Omental fat pad (tissue), 4 donors: ENCODE measurements around the gene FGGY. TPM values are rescaled to one million over a fixed set of nuclear protein-coding genes. Genes with fewer than 3 reads are reported as not detected.

Source experiments
- ATAC-seq: fragments of 150-250 bp; one replicate; pipeline ENCODE4 v1.9.1; 2016; ENCODE audit warnings: mild to moderate bottlenecking, moderate library complexity; ENCODE audit not compliant: low FRiP score
- DNase-seq: peaks from one replicate; pipeline ENCODE4 v3.0.0-alpha.2; 2019; ENCODE audit warnings: low spot score
- total RNA-seq, 4 donors: library from RNA; depleted of rRNA; stranded (reverse); fragments of >200 nt; gene quantifications; one replicate each; pipeline ENCODE4 v1.1.0, GENCODE V29; 2016
- TF ChIP-seq, protein P1 (sequence below), 3 donors: fragments of 450-650 bp; IDR thresholded peaks; one replicate each; pipeline ENCODE4 v1.5.1; 2016 to 2017; ENCODE audit warnings: antibody characterized with exemption in 3 of 3, mild to moderate bottlenecking in 3 of 3, moderate library complexity in 2 of 3

FGGY gene
- total RNA-seq, 4 donors from 2014 or later = 4.9 to 20.6 (median 10.7) TPM

DNA sequence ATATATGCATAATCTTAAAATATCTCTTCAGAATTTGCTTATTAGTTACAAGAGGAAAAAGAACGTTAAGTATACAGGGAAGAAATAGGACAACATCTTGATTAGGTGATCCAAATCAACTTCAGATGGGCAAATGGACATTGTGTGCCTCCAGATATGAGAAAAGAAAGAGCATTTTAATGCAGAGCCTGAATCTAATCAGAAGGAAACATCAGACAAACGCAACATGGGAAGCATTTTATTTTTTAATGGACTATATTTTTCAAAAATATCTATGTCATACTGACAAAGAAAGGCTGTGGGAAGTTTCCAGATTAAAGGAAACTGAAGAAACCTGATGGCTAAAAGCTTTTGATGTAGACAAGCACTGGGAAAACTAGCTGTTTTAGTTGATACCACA, 466.5 kb downstream of the FGGY start:
- ATAC-seq = no peak
- DNase-seq = no peak
- TF ChIP-seq, protein P1, sequence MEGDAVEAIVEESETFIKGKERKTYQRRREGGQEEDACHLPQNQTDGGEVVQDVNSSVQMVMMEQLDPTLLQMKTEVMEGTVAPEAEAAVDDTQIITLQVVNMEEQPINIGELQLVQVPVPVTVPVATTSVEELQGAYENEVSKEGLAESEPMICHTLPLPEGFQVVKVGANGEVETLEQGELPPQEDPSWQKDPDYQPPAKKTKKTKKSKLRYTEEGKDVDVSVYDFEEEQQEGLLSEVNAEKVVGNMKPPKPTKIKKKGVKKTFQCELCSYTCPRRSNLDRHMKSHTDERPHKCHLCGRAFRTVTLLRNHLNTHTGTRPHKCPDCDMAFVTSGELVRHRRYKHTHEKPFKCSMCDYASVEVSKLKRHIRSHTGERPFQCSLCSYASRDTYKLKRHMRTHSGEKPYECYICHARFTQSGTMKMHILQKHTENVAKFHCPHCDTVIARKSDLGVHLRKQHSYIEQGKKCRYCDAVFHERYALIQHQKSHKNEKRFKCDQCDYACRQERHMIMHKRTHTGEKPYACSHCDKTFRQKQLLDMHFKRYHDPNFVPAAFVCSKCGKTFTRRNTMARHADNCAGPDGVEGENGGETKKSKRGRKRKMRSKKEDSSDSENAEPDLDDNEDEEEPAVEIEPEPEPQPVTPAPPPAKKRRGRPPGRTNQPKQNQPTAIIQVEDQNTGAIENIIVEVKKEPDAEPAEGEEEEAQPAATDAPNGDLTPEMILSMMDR (IDR thresholded peaks at IDR 0.05) = no peak

DNA sequence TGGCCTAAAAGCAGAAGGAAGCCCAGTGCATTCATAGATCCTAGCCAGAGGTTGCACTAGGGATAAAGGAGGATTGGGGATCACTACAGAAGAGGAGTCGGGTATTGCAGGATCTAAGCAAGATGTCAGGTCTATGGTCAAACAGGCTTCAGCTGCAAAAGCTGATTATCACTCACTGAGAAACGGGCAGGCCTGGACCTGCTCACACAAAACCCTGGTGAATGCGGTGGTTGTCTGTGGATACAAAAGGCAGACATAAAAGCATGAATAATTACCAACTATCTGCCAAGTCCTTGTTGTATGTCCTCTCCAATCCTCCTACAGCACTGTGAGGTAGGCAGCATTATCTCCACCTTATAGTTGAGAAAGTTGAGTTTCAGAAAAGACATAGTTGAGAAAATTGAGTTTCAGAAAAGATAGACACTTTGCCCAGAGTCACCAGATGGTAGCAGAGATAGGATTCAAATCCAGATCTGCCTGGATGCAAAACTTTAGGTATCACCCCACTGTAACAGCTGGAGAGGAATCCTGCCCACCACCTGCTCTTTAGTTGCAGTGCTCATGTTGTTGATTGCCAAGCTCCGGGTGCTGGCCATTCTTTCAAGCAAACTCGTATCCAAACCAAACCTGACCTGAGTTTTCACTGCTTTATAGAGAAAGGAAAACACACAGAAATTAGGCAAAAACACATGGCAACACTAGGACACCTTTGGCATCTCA, 468.3 kb downstream of the FGGY start:
- DNase-seq (no peak), ATAC-seq (no peak)
- TF ChIP-seq, protein P1 (IDR thresholded peaks at IDR 0.05) = no peak

DNA sequence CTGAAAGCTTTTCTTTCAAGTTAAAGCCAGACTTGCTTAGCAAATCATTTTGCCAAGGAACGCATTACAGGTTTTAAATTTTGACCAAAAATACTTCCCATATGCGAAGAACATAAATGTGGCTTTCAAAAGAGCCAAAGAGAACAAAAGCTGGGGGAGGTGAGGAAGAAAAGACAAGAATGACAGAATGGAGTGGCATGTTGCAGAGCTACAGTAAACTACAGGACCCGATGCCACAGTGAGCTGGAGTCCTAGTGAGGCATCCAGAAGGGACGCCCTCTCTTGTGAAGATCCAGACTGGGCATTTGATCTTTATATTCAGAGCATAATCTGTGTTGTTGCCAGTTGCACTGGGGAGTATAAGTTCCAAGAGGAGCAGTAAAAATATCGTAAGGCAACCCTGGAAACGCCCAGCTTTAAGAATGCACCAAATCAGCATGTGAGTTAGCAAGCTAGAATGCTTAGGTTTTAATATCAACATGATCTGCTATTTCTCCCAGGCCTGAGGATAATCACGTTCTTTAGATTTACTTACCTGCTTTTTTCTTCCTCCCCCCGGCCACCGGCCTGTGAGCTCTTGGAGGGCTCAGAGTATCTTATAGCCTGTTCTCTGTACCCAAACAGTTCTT, 469.4 kb downstream of the FGGY start:
- ATAC-seq = no peak
- DNase-seq = no peak
- TF ChIP-seq, protein P1 (IDR thresholded peaks at IDR 0.05) = no peak

DNA sequence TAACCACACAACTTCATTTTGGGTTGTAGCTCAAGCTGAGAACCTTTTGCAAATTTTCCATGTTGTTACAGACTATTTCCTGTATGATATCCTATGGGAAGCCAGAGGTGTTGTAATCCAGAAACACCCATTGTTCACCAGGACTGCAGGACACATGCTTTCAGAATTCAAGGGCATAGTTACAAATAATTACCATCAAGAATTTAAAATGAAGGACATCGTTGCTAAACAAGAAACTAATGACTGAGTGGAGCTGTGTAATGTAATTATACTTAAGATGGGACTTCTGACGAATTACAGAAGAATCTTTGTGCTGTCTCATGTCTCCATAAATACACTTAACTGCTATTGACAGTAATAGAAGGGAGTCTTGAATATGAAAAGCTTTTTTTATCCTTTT, 470.2 kb downstream of the FGGY start:
- DNase-seq (no peak), ATAC-seq (no peak)
- TF ChIP-seq, protein P1 (IDR thresholded peaks at IDR 0.05) = no peak

DNA sequence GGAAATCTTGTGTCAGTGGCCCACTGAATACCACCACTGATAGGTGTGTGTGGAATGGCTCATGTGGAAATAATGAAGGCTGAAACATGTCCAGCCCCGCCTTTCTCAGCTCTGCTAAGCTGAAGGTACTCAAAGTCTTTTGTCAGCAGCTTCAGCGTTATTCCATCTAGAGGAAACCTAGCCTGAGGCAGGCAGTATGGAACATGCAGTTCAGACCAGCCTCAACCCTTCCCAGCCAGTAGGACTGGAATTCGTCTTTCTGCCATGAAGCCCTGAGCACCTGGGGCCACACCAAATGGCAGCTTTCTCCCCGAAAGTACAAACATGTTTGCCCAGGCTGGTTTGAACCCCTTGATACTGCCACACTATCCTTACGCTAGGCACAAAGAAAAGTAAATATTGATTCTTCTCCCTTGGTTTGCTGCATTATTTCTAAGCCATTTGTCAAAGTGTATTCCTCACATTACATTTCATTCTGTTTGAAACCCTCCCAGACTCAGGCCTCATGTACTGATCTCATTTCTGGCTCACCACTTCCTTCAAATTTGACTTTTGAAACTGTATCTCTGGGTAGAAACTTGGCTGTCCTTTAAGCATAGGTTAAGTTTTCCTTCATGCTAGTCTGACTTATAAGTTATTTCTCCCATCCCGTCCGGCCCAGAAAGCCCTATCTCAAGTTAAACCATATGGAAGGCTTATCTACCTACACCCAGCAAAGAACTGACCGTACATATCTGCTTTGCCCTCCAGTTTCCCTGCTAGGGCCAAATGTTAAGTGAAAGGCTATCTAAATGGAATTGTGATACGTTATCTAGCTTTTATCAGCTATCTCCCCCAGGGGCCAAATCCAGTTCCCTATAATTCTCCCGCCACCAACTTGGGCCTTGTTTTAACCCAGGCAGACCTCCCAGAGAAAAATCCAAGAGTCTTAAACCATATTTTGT, 472.2 kb downstream of the FGGY start:
- ATAC-seq = no peak
- TF ChIP-seq, protein P1 (IDR thresholded peaks at IDR 0.05) = no peak
- no peak for DNase-seq

DNA sequence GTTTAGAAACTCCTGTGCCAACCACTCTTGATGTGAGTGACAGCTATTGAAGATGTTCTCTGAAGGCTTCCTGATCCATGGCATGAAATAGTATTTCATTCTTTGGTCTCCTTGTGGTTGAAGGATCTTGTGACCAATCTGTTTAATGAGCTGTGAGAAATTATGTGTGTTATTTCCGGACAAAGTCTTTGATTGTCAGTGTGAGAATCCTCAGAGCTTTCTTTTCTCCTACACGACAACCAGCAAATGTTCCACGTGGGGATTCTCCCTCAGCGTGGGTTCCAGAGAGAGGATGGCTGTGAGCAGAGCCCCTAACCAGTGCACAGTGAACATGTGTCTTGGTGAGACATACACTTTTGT, 472.8 kb downstream of the FGGY start:
- TF ChIP-seq, protein P1 (IDR thresholded peaks at IDR 0.05) = no peak
- ATAC-seq = no peak
- no peak for DNase-seq
